Measurements from ENCODE around the gene CALN1.

Gene CALN1

DNA sequence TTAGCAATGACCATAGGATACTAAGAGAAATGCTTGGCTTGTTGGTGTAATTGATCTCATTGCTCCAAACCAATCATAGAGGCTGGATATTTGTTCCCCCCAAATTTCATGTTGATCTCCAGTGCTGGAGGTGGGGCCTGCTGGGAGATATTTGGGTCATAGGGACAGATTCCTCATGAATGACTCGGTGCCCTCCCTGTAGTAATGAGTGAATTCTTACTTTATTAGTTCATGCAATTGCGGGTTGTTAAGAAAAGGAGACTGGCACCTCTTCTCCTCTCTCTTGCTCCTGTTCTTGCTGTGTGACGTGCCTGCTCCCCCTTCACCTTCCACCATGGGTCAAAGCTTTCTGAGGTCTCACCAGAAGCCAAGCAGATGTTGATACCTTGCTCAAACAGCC, 630.1 kb downstream of the CALN1 start:
- no peak overlapping the region for H3K9ac ChIP-seq (ENCODE audit: low read depth, low read length)

GRCh38 chr7:71780282-71780681, 631.9 kb downstream of the CALN1 start:
- peaks cover 29% of the 10 kb centered on the region for H3K4me1 ChIP-seq (ENCODE audit: control insufficient read depth, insufficient read depth, low read length)

More for the DNA sequence above, 630.1 kb downstream of the CALN1 start:
- peaks cover 4% of the 10 kb centered on the region for H3K9me3 ChIP-seq (ENCODE audit: control insufficient read depth, insufficient read depth, low read length)
- no peaks in the 10 kb centered on the region for H3K36me3 ChIP-seq (ENCODE audit: control insufficient read depth, insufficient read depth, low read length)
- peaks cover 29% of the 10 kb centered on the region for H3K4me1 ChIP-seq (ENCODE audit: control insufficient read depth, insufficient read depth, low read length)
- H3K4me3 ChIP-seq (ENCODE audit: low read depth, low read length) = no peak overlapping the region
- H3K27me3 ChIP-seq (ENCODE audit: control insufficient read depth, insufficient read depth, low read length) = peaks cover 26% of the 10 kb centered on the region
- no peak overlapping the region for H3K27ac ChIP-seq (ENCODE audit: low read depth, low read length)

GRCh38 chr7:71777278-71777677, 634.9 kb downstream of the CALN1 start:
- Histone ChIP-seq H3K4me3 (ENCODE audit: low read depth, low read length) (no peak overlapping the region), H3K4me1 (ENCODE audit: control insufficient read depth, insufficient read depth, low read length) (peaks cover 12% of the 10 kb centered on the region; the same call in 1 of the 2 replicates), H3K9ac (ENCODE audit: low read depth, low read length) (no peak overlapping the region), H3K27ac (ENCODE audit: low read depth, low read length) (no peak overlapping the region), H3K9me3 (ENCODE audit: control insufficient read depth, insufficient read depth, low read length) (no peaks in the 10 kb centered on the region), H3K27me3 (ENCODE audit: control insufficient read depth, insufficient read depth, low read length) (peaks cover 26% of the 10 kb centered on the region), H3K36me3 (ENCODE audit: control insufficient read depth, insufficient read depth, low read length) (no peaks in the 10 kb centered on the region)

More at GRCh38 chr7:71780282-71780681, 631.9 kb downstream of the CALN1 start:
- Histone ChIP-seq H3K9me3 (ENCODE audit: control insufficient read depth, insufficient read depth, low read length) (no peaks in the 10 kb centered on the region), H3K4me3 (ENCODE audit: low read depth, low read length) (no peak overlapping the region), H3K27me3 (ENCODE audit: control insufficient read depth, insufficient read depth, low read length) (peaks cover 26% of the 10 kb centered on the region), H3K27ac (ENCODE audit: low read depth, low read length) (no peak overlapping the region), H3K9ac (ENCODE audit: low read depth, low read length) (no peak overlapping the region), H3K36me3 (ENCODE audit: control insufficient read depth, insufficient read depth, low read length) (no peaks in the 10 kb centered on the region)

- H3K4me3 ChIP-seq (ENCODE audit: low read depth, low read length) = no peak overlapping the region
- no peaks in the 10 kb centered on the region for H3K9me3 ChIP-seq (ENCODE audit: control insufficient read depth, insufficient read depth, low read length)
- no peak overlapping the region for H3K27ac ChIP-seq (ENCODE audit: low read depth, low read length)
- no peaks in the 10 kb centered on the region for H3K36me3 ChIP-seq (ENCODE audit: control insufficient read depth, insufficient read depth, low read length)
- H3K4me1 ChIP-seq (ENCODE audit: control insufficient read depth, insufficient read depth, low read length) = peaks cover 12% of the 10 kb centered on the region; the same call in 1 of the 2 replicates
- no peak overlapping the region for H3K9ac ChIP-seq (ENCODE audit: low read depth, low read length)
- peaks cover 22% of the 10 kb centered on the region for H3K27me3 ChIP-seq (ENCODE audit: control insufficient read depth, insufficient read depth, low read length)
Observed at GRCh38 chr7:71776726-71777125, 635.4 kb downstream of the CALN1 start.

GRCh38 chr7:71775648-71776047, 636.5 kb downstream of the CALN1 start:
- H3K9me3 ChIP-seq (ENCODE audit: control insufficient read depth, insufficient read depth, low read length) = no peaks in the 10 kb centered on the region
- H3K4me1 ChIP-seq (ENCODE audit: control insufficient read depth, insufficient read depth, low read length) = peaks cover 9% of the 10 kb centered on the region; the same call in 1 of the 2 replicates
- H3K27me3 ChIP-seq (ENCODE audit: control insufficient read depth, insufficient read depth, low read length) = peaks cover 13% of the 10 kb centered on the region; the same call in 1 of the 2 replicates
- H3K36me3 ChIP-seq (ENCODE audit: control insufficient read depth, insufficient read depth, low read length) = no peaks in the 10 kb centered on the region
- no peak overlapping the region for H3K27ac ChIP-seq (ENCODE audit: low read depth, low read length)
- no peak overlapping the region for H3K9ac ChIP-seq (ENCODE audit: low read depth, low read length)
- H3K4me3 ChIP-seq (ENCODE audit: low read depth, low read length) = no peak overlapping the region

GRCh38 chr7:71772779-71773178, 639.4 kb downstream of the CALN1 start:
- H3K9me3 ChIP-seq (ENCODE audit: control insufficient read depth, insufficient read depth, low read length) = no peaks in the 10 kb centered on the region
- H3K9ac ChIP-seq (ENCODE audit: low read depth, low read length) = no peak overlapping the region
- H3K27me3 ChIP-seq (ENCODE audit: control insufficient read depth, insufficient read depth, low read length) = no peaks in the 10 kb centered on the region
- no peaks in the 10 kb centered on the region for H3K36me3 ChIP-seq (ENCODE audit: control insufficient read depth, insufficient read depth, low read length)
- H3K27ac ChIP-seq (ENCODE audit: low read depth, low read length) = no peak overlapping the region
- H3K4me1 ChIP-seq (ENCODE audit: control insufficient read depth, insufficient read depth, low read length) = no peaks in the 10 kb centered on the region
- H3K4me3 ChIP-seq (ENCODE audit: low read depth, low read length) = no peak overlapping the region

DNA sequence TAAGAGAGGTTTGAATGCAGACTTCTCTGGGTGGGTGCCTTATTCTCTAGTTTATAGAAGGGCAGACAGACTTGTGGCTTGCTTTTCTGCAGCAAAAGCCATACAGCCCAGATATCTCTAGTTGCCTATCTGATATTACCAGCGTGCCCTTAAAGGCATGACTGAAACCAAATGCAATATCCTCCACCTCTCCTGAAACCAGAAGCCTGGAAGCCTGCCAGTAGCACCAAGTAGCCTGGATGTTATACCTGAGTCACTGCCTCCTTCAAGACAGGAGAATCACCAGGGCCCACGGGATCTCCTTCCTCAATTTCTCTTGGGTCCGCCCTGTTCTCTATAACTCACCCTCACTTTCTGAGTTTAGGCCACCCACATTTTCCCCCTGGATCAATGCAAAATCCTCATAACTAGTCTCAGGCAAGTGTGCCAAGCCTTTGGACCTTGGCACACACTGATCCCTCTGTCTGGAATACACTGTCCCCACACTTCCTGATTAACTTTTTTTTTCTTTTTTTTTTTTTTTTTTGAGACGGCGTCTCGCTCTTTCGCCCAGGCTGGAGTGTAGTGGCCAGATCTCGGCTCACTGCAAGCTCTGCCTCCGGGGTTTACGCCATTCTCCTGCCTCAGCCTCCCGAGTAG, 641.8 kb downstream of the CALN1 start:
- no peaks in the 10 kb centered on the region for H3K36me3 ChIP-seq (ENCODE audit: control insufficient read depth, insufficient read depth, low read length)
- no peaks in the 10 kb centered on the region for H3K9me3 ChIP-seq (ENCODE audit: control insufficient read depth, insufficient read depth, low read length)
- no peak overlapping the region for H3K27ac ChIP-seq (ENCODE audit: low read depth, low read length)
- H3K4me1 ChIP-seq (ENCODE audit: control insufficient read depth, insufficient read depth, low read length) = no peaks in the 10 kb centered on the region
- H3K27me3 ChIP-seq (ENCODE audit: control insufficient read depth, insufficient read depth, low read length) = no peaks in the 10 kb centered on the region
- no peak overlapping the region for H3K4me3 ChIP-seq (ENCODE audit: low read depth, low read length)
- no peak overlapping the region for H3K9ac ChIP-seq (ENCODE audit: low read depth, low read length)

DNA sequence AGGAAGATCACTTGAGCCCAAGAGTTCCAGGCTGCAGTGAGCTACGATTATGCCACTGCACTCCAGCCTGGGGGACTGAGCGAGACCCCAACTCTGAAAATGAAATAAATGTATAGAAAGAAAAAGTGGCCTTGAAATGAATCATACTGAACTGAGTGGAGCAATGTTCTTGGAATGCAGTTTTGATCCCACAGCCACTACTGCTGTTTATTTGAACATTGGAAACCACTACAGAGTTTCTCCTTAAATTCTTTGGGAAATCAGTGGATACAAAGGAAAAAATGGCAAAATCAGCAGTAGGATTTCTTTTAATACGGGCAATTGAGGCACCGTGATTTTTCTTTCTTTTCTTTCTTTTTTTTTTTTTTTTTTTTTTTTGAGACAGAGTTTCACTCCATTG, 642.8 kb downstream of the CALN1 start:
- H3K4me3 ChIP-seq (ENCODE audit: low read depth, low read length) = no peak overlapping the region
- H3K36me3 ChIP-seq (ENCODE audit: control insufficient read depth, insufficient read depth, low read length) = no peaks in the 10 kb centered on the region
- no peak overlapping the region for H3K27ac ChIP-seq (ENCODE audit: low read depth, low read length)
- H3K4me1 ChIP-seq (ENCODE audit: control insufficient read depth, insufficient read depth, low read length) = no peaks in the 10 kb centered on the region
- no peaks in the 10 kb centered on the region for H3K9me3 ChIP-seq (ENCODE audit: control insufficient read depth, insufficient read depth, low read length)
- no peak overlapping the region for H3K9ac ChIP-seq (ENCODE audit: low read depth, low read length)
- no peaks in the 10 kb centered on the region for H3K27me3 ChIP-seq (ENCODE audit: control insufficient read depth, insufficient read depth, low read length)

DNA sequence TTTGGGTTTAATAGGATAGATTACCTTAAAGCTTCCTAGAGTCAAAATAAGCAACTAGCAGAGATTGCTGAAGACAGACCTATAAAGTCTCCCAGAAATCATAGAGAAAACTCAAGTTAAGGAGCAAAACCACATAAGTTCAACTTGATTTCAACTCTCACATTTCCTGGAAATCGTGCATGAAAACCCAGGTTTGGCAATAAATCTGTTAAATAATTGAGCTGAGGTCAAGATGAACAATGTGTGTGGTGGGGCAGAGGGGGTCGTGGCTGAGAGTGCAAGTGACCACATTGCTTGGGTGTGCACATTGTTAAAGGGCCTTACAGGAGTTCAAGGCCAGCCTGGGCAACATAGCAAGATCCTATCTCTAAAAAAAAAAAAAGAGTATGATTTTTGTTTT, 643.7 kb downstream of the CALN1 start:
- no peaks in the 10 kb centered on the region for H3K4me1 ChIP-seq (ENCODE audit: control insufficient read depth, insufficient read depth, low read length)
- no peak overlapping the region for H3K27ac ChIP-seq (ENCODE audit: low read depth, low read length)
- no peaks in the 10 kb centered on the region for H3K27me3 ChIP-seq (ENCODE audit: control insufficient read depth, insufficient read depth, low read length)
- no peak overlapping the region for H3K9ac ChIP-seq (ENCODE audit: low read depth, low read length)
- no peaks in the 10 kb centered on the region for H3K9me3 ChIP-seq (ENCODE audit: control insufficient read depth, insufficient read depth, low read length)
- H3K4me3 ChIP-seq (ENCODE audit: low read depth, low read length) = no peak overlapping the region
- H3K36me3 ChIP-seq (ENCODE audit: control insufficient read depth, insufficient read depth, low read length) = no peaks in the 10 kb centered on the region

- Histone ChIP-seq H3K4me3 (ENCODE audit: low read depth, low read length) (no peak overlapping the region), H3K36me3 (ENCODE audit: control insufficient read depth, insufficient read depth, low read length) (no peaks in the 10 kb centered on the region), H3K27ac (ENCODE audit: low read depth, low read length) (no peak overlapping the region), H3K9ac (ENCODE audit: low read depth, low read length) (no peak overlapping the region), H3K4me1 (ENCODE audit: control insufficient read depth, insufficient read depth, low read length) (no peaks in the 10 kb centered on the region), H3K9me3 (ENCODE audit: control insufficient read depth, insufficient read depth, low read length) (no peaks in the 10 kb centered on the region), H3K27me3 (ENCODE audit: control insufficient read depth, insufficient read depth, low read length) (no peaks in the 10 kb centered on the region)
Observed at GRCh38 chr7:71766016-71766415, 646.1 kb downstream of the CALN1 start.

- Histone ChIP-seq H3K4me3 (ENCODE audit: low read depth, low read length) (no peak overlapping the region), H3K36me3 (ENCODE audit: control insufficient read depth, insufficient read depth, low read length) (no peaks in the 10 kb centered on the region), H3K9me3 (ENCODE audit: control insufficient read depth, insufficient read depth, low read length) (no peaks in the 10 kb centered on the region)
Observed at GRCh38 chr7:71761336-71761735, 650.8 kb downstream of the CALN1 start.

More at GRCh38 chr7:71761336-71761735, 650.8 kb downstream of the CALN1 start:
- Histone ChIP-seq H3K27me3 (ENCODE audit: control insufficient read depth, insufficient read depth, low read length) (no peaks in the 10 kb centered on the region), H3K9ac (ENCODE audit: low read depth, low read length) (no peak overlapping the region), H3K4me1 (ENCODE audit: control insufficient read depth, insufficient read depth, low read length) (no peaks in the 10 kb centered on the region), H3K27ac (ENCODE audit: low read depth, low read length) (no peak overlapping the region)
